Right lobe of liver (tissue), 4 donors: Measurements from ENCODE around the gene GABRG3.

Source experiments
- CTCF ChIP-seq, 4 donors: fragments of 200-600 bp in 3 of 4; fragments of 450-650 bp in 1 of 4; IDR thresholded peaks; one replicate each; pipeline versions ENCODE4 v1.5.1 to v1.8.0; 2016 to 2022; ENCODE audit warnings: antibody characterized with exemption in 4 of 4, mild to moderate bottlenecking in 2 of 4
- POLR2A ChIP-seq: fragments of 450-650 bp; IDR thresholded peaks from one replicate; pipeline ENCODE4 v1.6.1; 2017; ENCODE audit warnings: antibody characterized with exemption, mild to moderate bottlenecking
- donor health status: DM: no; HTN: no; CAD: no.
- donor health status: DM: no; HTN: no; CAD: no.
- donor health status: DM: no; HTN: yes; CAD: no.

- TF ChIP-seq CTCF (IDR thresholded peaks at IDR 0.05): no peak
- TF ChIP-seq POLR2A: no peak
Measured at GRCh38 chr15:27535445-27536129, 564.6 kb downstream of the GABRG3 start.
